WTC11 (cell line): ENCODE measurements around the gene CORO7.

Source experiments
- ATF2 ChIP-seq: sonication (generic); formaldehyde crosslinking; IDR thresholded peaks from 2 replicates; pipeline ENCODE4 v1.8.1; 2022; ENCODE audit warnings: low read depth, missing genetic modification reagents, borderline replicate concordance
- CTCF ChIP-seq: fragments of 200-600 bp; IDR thresholded peaks from 2 replicates; pipeline ENCODE4 v1.8.0; 2022; ENCODE audit warnings: antibody characterized with exemption
- E2F5 ChIP-seq: sonication (generic); formaldehyde crosslinking; IDR thresholded peaks from 2 replicates; pipeline ENCODE4 v1.8.1; 2022; ENCODE audit warnings: mild to moderate bottlenecking, moderate library complexity, missing genetic modification reagents
- EMX1 ChIP-seq: fragments of 250-450 bp; sonication (Bioruptor Pico); IDR thresholded peaks from 2 replicates; pipeline ENCODE4 v1.8.0; 2021; ENCODE audit warnings: mild to moderate bottlenecking
- GRHL2 ChIP-seq: fragments of 250-450 bp; sonication (Bioruptor Pico); IDR thresholded peaks from 2 replicates; pipeline ENCODE4 v1.8.0; 2022; ENCODE audit warnings: mild to moderate bottlenecking, moderate library complexity; ENCODE audit not compliant: insufficient replicate concordance, severe bottlenecking
- SMAD4 ChIP-seq: sonication (generic); formaldehyde crosslinking; IDR thresholded peaks from 2 replicates; pipeline ENCODE4 v1.8.0; 2022; ENCODE audit warnings: mild to moderate bottlenecking, missing genetic modification reagents
- SP1 ChIP-seq: sonication (generic); formaldehyde crosslinking; conservative IDR thresholded peaks from 2 replicates; pipeline ENCODE4 v1.8.1; 2022; ENCODE audit warnings: missing genetic modification reagents
- STAT6 ChIP-seq: sonication (generic); formaldehyde crosslinking; conservative IDR thresholded peaks from 2 replicates; pipeline ENCODE4 v1.8.1; 2023; ENCODE audit warnings: mild to moderate bottlenecking, low read depth, missing genetic modification reagents, moderate library complexity
- TEAD4 ChIP-seq: sonication (generic); formaldehyde crosslinking; IDR thresholded peaks from 2 replicates; pipeline ENCODE4 v1.8.0; 2022; ENCODE audit warnings: mild to moderate bottlenecking, missing genetic modification reagents
- ZNF138 ChIP-seq: sonication (generic); formaldehyde crosslinking; conservative IDR thresholded peaks from 2 replicates; pipeline ENCODE4 v1.8.1; 2022; ENCODE audit warnings: mild to moderate bottlenecking, moderate library complexity, missing genetic modification reagents

- TF ChIP-seq SMAD4 = no peak
- no peak for TF ChIP-seq STAT6 (CRISPR knock-in tag)
- TF ChIP-seq ZNF138 (CRISPR knock-in tag) = no peak
- no peak for TF ChIP-seq E2F5 (CRISPR knock-in tag)
- no peak for TF ChIP-seq CTCF
- TF ChIP-seq ATF2 (CRISPR knock-in tag) = no peak
- TF ChIP-seq TEAD4 = no peak
- TF ChIP-seq SP1 (CRISPR knock-in tag) = no peak
- no peak for TF ChIP-seq EMX1
- TF ChIP-seq GRHL2 = no peak
These were observed 17.2 kb downstream of the CORO7 start for GRCh38 chr16:4399001-4399730.
